NCI-H526 treated with DMSO at 0.1 percent for 48 hours (cell line): Measurements from ENCODE around the gene NVL.
A peak's percentile ranks its signal among the peaks of the same experiment; 100 is the strongest.

Source experiments
- DNase-seq: peaks from one replicate; lab custom pipeline; 2025; lab: John Stamatoyannopoulos, UW

The NVL gene

GRCh38 chr1:224193319-224193966, 136.5 kb downstream of the NVL start:
- no peak for DNase-seq

GRCh38 chr1:224192082-224192788, 137.7 kb downstream of the NVL start:
- no peak for DNase-seq

- no peak for DNase-seq
Observed at GRCh38 chr1:224189561-224189960, 140.4 kb downstream of the NVL start.

GRCh38 chr1:224188286-224188685, 141.7 kb downstream of the NVL start:
- no peak for DNase-seq

- no peak for DNase-seq
Observed at GRCh38 chr1:224185208-224185607, 144.8 kb downstream of the NVL start.

GRCh38 chr1:224183591-224184312, 146.2 kb downstream of the NVL start:
- peak; percentile 33 for DNase-seq

GRCh38 chr1:224182866-224183590, 146.9 kb downstream of the NVL start, which contains the start of gene DEGS1:
TSS of gene DEGS1 (plus strand) at chr1:224183240. CDS start at chr1:224183337, 97 bp downstream.
- DNase-seq = peak; percentile 68

- no peak for DNase-seq
Observed at GRCh38 chr1:224182057-224182865, 147.7 kb downstream of the NVL start.

- no peak for DNase-seq
Observed at GRCh38 chr1:224181453-224181810, 148.5 kb downstream of the NVL start.

GRCh38 chr1:224180783-224181452, 149.1 kb downstream of the NVL start:
- DNase-seq = no peak

GRCh38 chr1:224178894-224179293, 151.1 kb downstream of the NVL start:
- no peak for DNase-seq

- no peak for DNase-seq
Observed at GRCh38 chr1:224177356-224177999, 152.5 kb downstream of the NVL start.
